Measurements from ENCODE around the gene NF2. TPM values are rescaled to one million over a fixed set of nuclear protein-coding genes. Genes with fewer than 3 reads are reported as not detected.

NF2 gene
- total and polyA plus RNA-seq, 2 of the 8 experiments (the other 6 are each of a cell fraction or from before 2014, with no cell fraction given): 17.6 to 53.6 TPM

DNA sequence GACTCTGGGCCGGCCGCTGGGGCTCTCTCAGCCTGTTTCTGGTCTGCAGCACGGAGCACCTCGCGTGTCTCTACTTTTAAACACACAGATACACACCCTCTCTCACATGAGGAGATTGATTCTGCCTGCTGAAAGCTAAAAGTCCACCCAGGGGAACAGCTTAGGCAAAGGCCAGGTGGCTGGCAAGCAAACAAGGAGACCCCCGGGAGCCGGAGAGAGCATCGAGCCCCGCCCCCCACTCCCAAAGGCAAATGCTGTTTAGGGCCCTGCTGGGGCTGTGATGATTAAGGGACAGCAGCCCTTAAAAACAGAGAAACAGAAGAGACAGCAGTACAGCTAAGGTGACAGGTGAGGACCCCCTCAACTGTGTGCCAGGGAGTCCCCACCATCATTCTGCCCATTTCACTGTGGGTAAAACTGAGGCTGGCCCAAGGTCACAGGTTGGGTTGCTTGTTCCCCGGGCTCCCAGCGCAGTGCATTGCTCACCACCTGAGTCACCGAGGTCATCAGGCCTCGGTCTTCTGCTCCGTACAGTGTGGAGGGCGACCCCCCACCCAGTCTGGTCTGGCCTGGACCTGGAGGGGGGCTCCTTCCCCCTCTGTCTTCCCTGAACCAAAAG is 123.2 kb downstream of the NF2 start:
- Histone ChIP-seq H3K4me3 (ENCODE audit: extremely low read depth in 1 of 4, insufficient read depth in 2 of 4, low read depth in 3 of 4, low read length in 4 of 4) (no peak overlapping the region), H3K27ac (ENCODE audit: low read depth, low read length) (no peak overlapping the region), H4K20me1 (replicated peaks in 1 of 2; ENCODE audit: control insufficient read depth in 1 of 2, insufficient read depth in 2 of 2, low read length in 2 of 2) (peaks cover 0 to 3% of the 10 kb centered on the region in 2 experiments), H3K9me3 (ENCODE audit: insufficient read depth in 2 of 2, low read depth in 1 of 2, low read length in 1 of 2) (no peaks in the 10 kb centered on the region), H3K4ac (replicated peaks; ENCODE audit: insufficient read length, low read depth, low read length) (no peak overlapping the region), H3K56ac (replicated peaks; ENCODE audit: insufficient read length, low read depth, low read length) (no peak overlapping the region), H2BK12ac (ENCODE audit: low read depth, low read length) (0 out of 2 replicates have a peak overlapping the region, but pooled peaks have one; percentile 50), H3K4me2 (ENCODE audit: insufficient read depth in 1 of 2, low read depth in 2 of 2, low read length in 2 of 2) (peak overlapping the region in 1 of 2 experiments; percentile 16; a peak in 2 of 4 replicates), H2AK5ac (ENCODE audit: low read depth, low read length) (no peak overlapping the region), H2BK15ac (ENCODE audit: low read length) (peak overlapping the region; percentile 46; the same call in 1 of the 2 replicates), H2BK5ac (ENCODE audit: low read depth, low read length) (no peak overlapping the region; the same call in 1 of the 2 replicates), H3K27me3 (replicated peaks in 1 of 4; ENCODE audit: control insufficient read depth in 3 of 4, extremely low read depth in 1 of 4, insufficient read depth in 3 of 4, low read length in 3 of 4) (peaks cover 0 to 13% (median 6%) of the 10 kb centered on the region in 4 experiments; a peak in 5 of 7 replicates), H2BK120ac (replicated peaks; ENCODE audit: low read depth, low read length) (no peak overlapping the region), H4K91ac (replicated peaks; ENCODE audit: insufficient read length, low read length) (no peak overlapping the region), H3K4me1 (replicated peaks in 1 of 4; ENCODE audit: control insufficient read depth in 3 of 4, insufficient read depth in 4 of 4, low read length in 3 of 4) (peaks cover 0 to 8% (median 4%) of the 10 kb centered on the region in 4 experiments; a peak in 6 of 7 replicates), H3K23ac (ENCODE audit: insufficient read length) (no peak overlapping the region), H3K23me2 (ENCODE audit: low read depth, low read length) (no peaks in the 10 kb centered on the region), H3K79me2 (ENCODE audit: control insufficient read depth in 1 of 2, insufficient read depth in 2 of 2, low read length in 2 of 2) (no peaks in the 10 kb centered on the region), H3K9ac (replicated peaks in 1 of 4; ENCODE audit: extremely low read depth in 1 of 4, low read depth in 3 of 4, low read length in 3 of 4) (no peak overlapping the region; a peak in 1 of 7 replicates), H3K14ac (ENCODE audit: insufficient read length) (no peak overlapping the region), H4K8ac (ENCODE audit: extremely low read depth, insufficient read depth, low read length) (no peak overlapping the region; the same call in 1 of the 2 replicates), H3K18ac (ENCODE audit: extremely low read depth, low read length) (no peak overlapping the region), H3K79me1 (ENCODE audit: low read depth, low read length) (no peaks in the 10 kb centered on the region), H2AFZ (ENCODE audit: low read length) (no peak overlapping the region), H3K36me3 (ENCODE audit: control insufficient read depth in 2 of 4, insufficient read depth in 4 of 4, low read length in 3 of 4) (no peaks in the 10 kb centered on the region), H4K5ac (ENCODE audit: insufficient read length, low read depth, low read length) (no peak overlapping the region), H2BK20ac (ENCODE audit: low read length) (no peak overlapping the region)
- ChIA-PET CTCF (ENCODE audit: partially characterized antibody) (interaction anchor here (0.6 to 4.8 kb wide), 12 partner anchors 11 to 307 kb away, joined by 3 to 22 read pairs (median 4); no protein-coding TSS in a partner anchor), POLR2A (ENCODE audit: partially characterized antibody) (no interaction called here)
- no peak for TF ChIP-seq EP300 (IDR thresholded peaks at IDR 0.05; ENCODE audit: borderline replicate concordance in 1 of 2, low read depth in 2 of 2, low read length in 2 of 2)
- TF ChIP-seq KDM1A (IDR thresholded peaks at IDR 0.05; ENCODE audit: borderline replicate concordance, low read length): peak; percentile 96
- no peak for TF ChIP-seq KDM5A (IDR thresholded peaks at IDR 0.05; ENCODE audit: low read length)
- peak in 1 of 2 experiments; percentile 83; a peak in 1 of 4 replicates for TF ChIP-seq HDAC2 (IDR thresholded peaks at IDR 0.05; ENCODE audit: borderline replicate concordance in 1 of 2, low read depth in 2 of 2, low read length in 2 of 2)
- no peak for TF ChIP-seq CBX8 (IDR thresholded peaks at IDR 0.05; ENCODE audit: borderline replicate concordance, low read depth, low read length)
- TF ChIP-seq POLR2AphosphoS5 (IDR thresholded peaks at IDR 0.05; ENCODE audit: low read depth, low read length): no peak
- TF ChIP-seq, protein P1, sequence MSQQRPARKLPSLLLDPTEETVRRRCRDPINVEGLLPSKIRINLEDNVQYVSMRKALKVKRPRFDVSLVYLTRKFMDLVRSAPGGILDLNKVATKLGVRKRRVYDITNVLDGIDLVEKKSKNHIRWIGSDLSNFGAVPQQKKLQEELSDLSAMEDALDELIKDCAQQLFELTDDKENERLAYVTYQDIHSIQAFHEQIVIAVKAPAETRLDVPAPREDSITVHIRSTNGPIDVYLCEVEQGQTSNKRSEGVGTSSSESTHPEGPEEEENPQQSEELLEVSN (IDR thresholded peaks at IDR 0.05): no peak
- no peak for TF ChIP-seq TBP (IDR thresholded peaks at IDR 0.05; ENCODE audit: low read depth, low read length)
- FAIRE-seq (no peak), DNase-seq (ENCODE audit: low read depth in 1 of 2, low spot score in 2 of 2) (no peak)
- 83% methylated on average over 15 of the region's 15 CpGs; no CpG with 5 or more reads in 1 of the 2 experiments for WGBS, 2 experiments (ENCODE audit: extremely low coverage in 1 of 2, insufficient coverage in 1 of 2, insufficient read length in 1 of 2, insufficient replicate concordance in 2 of 2, low coverage in 1 of 2, low lambda C conversion rate in 2 of 2, missing lambda C conversion rate in 1 of 2)
